GM08714 (cell line): ENCODE measurements around the gene CST11.
"Not testable (repeated sequence)": the region's sequence is repeated elsewhere in the genome, so short reads cannot be mapped to it uniquely, and the experiment has no call there.

Experiments used
- H3K4me3 ChIP-seq: fragments of 200-500 bp; sonication (Bioruptor generic); 2 replicates; pipeline ENCODE4 v1.5.1; 2014; ENCODE audit warnings: mild to moderate bottlenecking, low read length, inconsistent platforms
- ZNF274 ChIP-seq: IDR thresholded peaks from 2 replicates; pipeline ENCODE4 v1.6.1; 2012; ENCODE audit warnings: mild to moderate bottlenecking, low read depth, low read length

The CST11 gene

GRCh38 chr20:23452776-23453175, at the start of gene CST11:
TSS of gene CST11 (minus strand) at chr20:23452876. CDS start at chr20:23452811, 65 bp downstream.
- no peak for TF ChIP-seq ZNF274
- no peak within 1 kb of the TSS for H3K4me3 ChIP-seq

- H3K4me3 ChIP-seq = no peak overlapping the region
- TF ChIP-seq ZNF274 = no peak
These were observed 49.2 kb upstream of the CST11 start for GRCh38 chr20:23501926-23502325.

- no peak for TF ChIP-seq ZNF274
- no peak overlapping the region for H3K4me3 ChIP-seq
These were observed 44.9 kb upstream of the CST11 start for GRCh38 chr20:23497536-23497935.

- no peak overlapping the region for H3K4me3 ChIP-seq
- no peak for TF ChIP-seq ZNF274
These were observed 40.6 kb upstream of the CST11 start for GRCh38 chr20:23493172-23493772.

- TF ChIP-seq ZNF274 = no peak
These were observed 39.6 kb upstream of the CST11 start for GRCh38 chr20:23492292-23492691.

GRCh38 chr20:23490817-23491216, 38.1 kb upstream of the CST11 start, which contains the start of gene CST8:
TSS of gene CST8 (plus strand) at chr20:23491117. CDS start at chr20:23491668, 551 bp downstream.
- no peak for TF ChIP-seq ZNF274
- H3K4me3 ChIP-seq = no peak within 1 kb of the TSS

More at GRCh38 chr20:23492292-23492691, 39.6 kb upstream of the CST11 start:
- no peak overlapping the region for H3K4me3 ChIP-seq

GRCh38 chr20:23488996-23489395, 36.3 kb upstream of the CST11 start:
- no peak for TF ChIP-seq ZNF274
- no peak overlapping the region for H3K4me3 ChIP-seq

- no peak overlapping the region for H3K4me3 ChIP-seq
- no peak for TF ChIP-seq ZNF274
These were observed 35.8 kb upstream of the CST11 start for GRCh38 chr20:23488470-23488869.

GRCh38 chr20:23484081-23484480, 31.4 kb upstream of the CST11 start:
- no peak overlapping the region for H3K4me3 ChIP-seq
- TF ChIP-seq ZNF274 = no peak

GRCh38 chr20:23482138-23482537, 29.5 kb upstream of the CST11 start:
- no peak for TF ChIP-seq ZNF274
- no peak overlapping the region for H3K4me3 ChIP-seq

- no peak for TF ChIP-seq ZNF274
These were observed 26.4 kb upstream of the CST11 start for GRCh38 chr20:23479043-23479442.

GRCh38 chr20:23477223-23477622, 24.5 kb upstream of the CST11 start:
- no peak overlapping the region for H3K4me3 ChIP-seq

More at GRCh38 chr20:23479043-23479442, 26.4 kb upstream of the CST11 start:
- no peak overlapping the region for H3K4me3 ChIP-seq

GRCh38 chr20:23476015-23476754, 23.5 kb upstream of the CST11 start:
- TF ChIP-seq ZNF274 = no peak
- no peak overlapping the region for H3K4me3 ChIP-seq

More at GRCh38 chr20:23477223-23477622, 24.5 kb upstream of the CST11 start:
- no peak for TF ChIP-seq ZNF274

- no peak for TF ChIP-seq ZNF274
- no peak overlapping the region for H3K4me3 ChIP-seq
These were observed 22.7 kb upstream of the CST11 start for GRCh38 chr20:23475395-23475794.

- H3K4me3 ChIP-seq = not testable (repeated sequence)
These were observed 20.6 kb upstream of the CST11 start for GRCh38 chr20:23473293-23473692.

GRCh38 chr20:23472306-23472705, 19.6 kb upstream of the CST11 start:
- H3K4me3 ChIP-seq = not testable (repeated sequence)

GRCh38 chr20:23466961-23467360, 14.3 kb upstream of the CST11 start:
- H3K4me3 ChIP-seq = not testable (repeated sequence)
